IPS-18a (cell line): ENCODE data around the gene PALLD.

Experiments used
- H3K27ac ChIP-seq: one replicate; pipeline ENCODE4 v1.5.1; 2013; ENCODE audit warnings: low read length
- H3K27me3 ChIP-seq: one replicate; pipeline ENCODE4 v1.6.1; 2013; ENCODE audit warnings: mild to moderate bottlenecking, low read length; ENCODE audit not compliant: control insufficient read depth, insufficient read depth
- H3K36me3 ChIP-seq: one replicate; pipeline ENCODE4 v1.6.1; 2013; ENCODE audit warnings: low read depth, low read length; ENCODE audit not compliant: control insufficient read depth
- H3K4me1 ChIP-seq: one replicate; pipeline ENCODE4 v1.6.1; 2013; ENCODE audit warnings: low read depth, low read length; ENCODE audit not compliant: control insufficient read depth
- H3K4me3 ChIP-seq: one replicate; pipeline ENCODE4 v1.5.1; 2013; ENCODE audit warnings: low read length
- H3K9ac ChIP-seq: one replicate; pipeline ENCODE4 v1.6.1; 2013; ENCODE audit warnings: mild to moderate bottlenecking, low read length, moderate library complexity
- H3K9me3 ChIP-seq: one replicate; pipeline ENCODE4 v1.6.1; 2013; ENCODE audit warnings: low read depth, low read length; ENCODE audit not compliant: control insufficient read depth

Gene PALLD

DNA sequence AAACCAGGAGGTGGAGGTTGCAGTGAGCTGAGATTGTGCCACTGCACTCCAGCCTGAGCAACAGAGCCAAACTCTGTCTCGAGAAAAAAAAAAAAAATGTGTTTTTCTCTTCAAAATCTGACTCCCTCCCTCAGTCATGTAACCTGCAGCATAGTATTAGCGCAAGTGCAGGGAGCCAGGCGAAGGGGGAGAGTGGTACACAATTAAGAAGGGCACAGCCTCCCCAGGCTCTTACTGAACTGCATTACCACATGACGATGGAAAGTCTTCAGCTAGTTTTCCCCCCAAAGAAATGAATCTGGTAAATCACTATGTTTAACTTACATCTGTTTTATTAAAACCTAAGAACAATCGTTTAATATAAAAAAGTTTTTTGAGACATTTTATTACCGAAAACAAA is 32.4 kb downstream of the PALLD start:
- Histone ChIP-seq H3K36me3 (no peaks in the 10 kb centered on the region), H3K9me3 (no peaks in the 10 kb centered on the region), H3K4me3 (no peak overlapping the region), H3K27ac (no peak overlapping the region), H3K9ac (no peak overlapping the region), H3K27me3 (no peaks in the 10 kb centered on the region), H3K4me1 (no peaks in the 10 kb centered on the region)

DNA sequence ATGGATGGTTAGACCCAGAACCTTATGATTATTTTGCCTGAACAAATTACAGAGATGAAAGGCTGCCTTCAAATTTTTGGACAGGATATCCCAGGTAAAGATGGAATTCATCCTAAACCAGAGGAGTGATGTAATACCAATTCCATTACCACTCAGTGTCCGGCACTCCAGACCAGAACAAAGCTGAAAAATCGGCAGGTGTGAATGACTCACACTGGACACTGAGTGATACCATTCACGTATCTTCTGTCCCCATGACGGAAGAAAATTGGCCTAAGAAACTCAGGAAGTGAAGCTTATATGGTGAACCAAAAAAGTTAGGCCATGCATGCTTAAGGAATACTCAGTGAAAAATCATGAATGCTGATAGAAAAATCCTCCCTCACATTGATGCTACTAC is 34.5 kb downstream of the PALLD start:
- Histone ChIP-seq H3K9me3 (no peaks in the 10 kb centered on the region), H3K4me1 (no peaks in the 10 kb centered on the region), H3K27me3 (no peaks in the 10 kb centered on the region), H3K4me3 (no peak overlapping the region), H3K9ac (no peak overlapping the region), H3K36me3 (no peaks in the 10 kb centered on the region), H3K27ac (no peak overlapping the region)

DNA sequence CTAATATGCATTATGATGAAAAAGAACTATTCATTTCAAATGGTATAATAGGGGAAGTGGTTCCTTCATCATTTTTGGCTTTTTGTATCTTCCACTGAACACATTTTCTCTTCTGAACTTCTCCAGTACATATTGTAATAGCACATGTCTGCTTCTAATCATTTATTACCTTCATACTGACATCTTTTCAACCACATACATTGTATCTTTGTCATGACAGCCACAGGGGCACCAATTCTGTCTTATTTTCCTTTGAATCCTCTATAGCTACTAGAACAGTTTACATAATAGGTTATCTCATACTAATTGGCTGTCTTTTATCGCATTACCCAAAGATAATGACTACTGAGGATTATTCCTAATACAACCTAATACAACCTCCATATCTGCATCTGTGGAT is 37.7 kb downstream of the PALLD start:
- no peak overlapping the region for H3K4me3 ChIP-seq
- no peaks in the 10 kb centered on the region for H3K27me3 ChIP-seq
- no peaks in the 10 kb centered on the region for H3K9me3 ChIP-seq
- H3K4me1 ChIP-seq, result no peaks in the 10 kb centered on the region
- H3K36me3 ChIP-seq, result no peaks in the 10 kb centered on the region
- H3K27ac ChIP-seq, result no peak overlapping the region
- H3K9ac ChIP-seq, result no peak overlapping the region

GRCh38 chr4:168535689-168536088 is 38.8 kb downstream of the PALLD start:
- H3K9me3 ChIP-seq, result no peaks in the 10 kb centered on the region
- H3K36me3 ChIP-seq, result no peaks in the 10 kb centered on the region
- no peak overlapping the region for H3K27ac ChIP-seq
- H3K4me1 ChIP-seq, result no peaks in the 10 kb centered on the region
- no peak overlapping the region for H3K9ac ChIP-seq
- no peaks in the 10 kb centered on the region for H3K27me3 ChIP-seq
- H3K4me3 ChIP-seq, result no peak overlapping the region

DNA sequence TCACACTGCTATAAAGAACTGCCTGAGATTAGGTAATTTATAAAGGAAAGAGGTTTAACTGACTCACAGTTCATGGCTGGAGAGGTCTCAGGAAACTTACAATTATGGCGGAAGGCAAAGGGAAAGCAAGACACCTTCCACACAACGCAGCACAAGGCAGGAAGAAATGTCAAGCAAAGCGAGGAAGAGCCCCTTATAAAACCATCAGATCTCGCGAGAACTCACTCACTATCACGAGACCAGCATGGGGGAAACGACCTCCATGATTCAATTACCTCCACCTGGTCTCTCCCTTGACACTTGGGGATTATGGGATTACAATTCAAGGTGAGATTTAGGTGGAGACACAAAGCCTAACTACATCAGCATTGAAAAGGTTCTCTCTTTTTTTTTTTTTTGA is 39.6 kb downstream of the PALLD start:
- H3K4me1 ChIP-seq, result no peaks in the 10 kb centered on the region
- no peaks in the 10 kb centered on the region for H3K36me3 ChIP-seq
- no peaks in the 10 kb centered on the region for H3K9me3 ChIP-seq
- no peaks in the 10 kb centered on the region for H3K27me3 ChIP-seq
- no peak overlapping the region for H3K9ac ChIP-seq
- H3K4me3 ChIP-seq, result no peak overlapping the region
- H3K27ac ChIP-seq, result no peak overlapping the region

- H3K27ac ChIP-seq, result no peak overlapping the region
- H3K9ac ChIP-seq, result no peak overlapping the region
- H3K4me3 ChIP-seq, result no peak overlapping the region
- H3K4me1 ChIP-seq, result no peaks in the 10 kb centered on the region
- H3K9me3 ChIP-seq, result no peaks in the 10 kb centered on the region
- no peaks in the 10 kb centered on the region for H3K36me3 ChIP-seq
- H3K27me3 ChIP-seq, result no peaks in the 10 kb centered on the region
Observed at GRCh38 chr4:168537086-168537485, 40.2 kb downstream of the PALLD start.

GRCh38 chr4:168537571-168537970 is 40.7 kb downstream of the PALLD start:
- no peaks in the 10 kb centered on the region for H3K27me3 ChIP-seq
- no peak overlapping the region for H3K27ac ChIP-seq
- no peak overlapping the region for H3K9ac ChIP-seq
- H3K4me3 ChIP-seq, result no peak overlapping the region
- H3K36me3 ChIP-seq, result no peaks in the 10 kb centered on the region
- H3K4me1 ChIP-seq, result no peaks in the 10 kb centered on the region
- no peaks in the 10 kb centered on the region for H3K9me3 ChIP-seq

DNA sequence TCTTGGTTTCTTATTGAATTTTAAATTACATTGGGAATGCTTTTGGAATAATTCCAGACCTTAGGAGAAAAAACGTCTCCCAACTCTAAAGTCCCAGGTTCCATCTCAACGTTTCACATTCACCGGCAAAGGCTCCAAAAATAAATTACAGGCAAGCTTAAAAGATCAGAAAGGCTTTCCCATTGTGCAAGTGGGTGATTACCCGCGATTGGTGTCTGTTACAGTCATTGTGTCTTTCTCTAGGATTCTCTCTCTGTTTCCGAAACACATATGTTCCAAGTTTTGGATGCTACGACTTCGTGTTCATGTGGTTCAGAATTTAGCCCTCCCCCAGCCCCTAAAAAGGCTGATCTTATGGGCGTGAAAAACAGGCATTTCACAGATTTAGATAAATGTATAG is 41.8 kb downstream of the PALLD start:
- Histone ChIP-seq H3K4me3 (no peak overlapping the region), H3K9me3 (no peaks in the 10 kb centered on the region), H3K36me3 (no peaks in the 10 kb centered on the region), H3K9ac (no peak overlapping the region), H3K27me3 (no peaks in the 10 kb centered on the region), H3K4me1 (no peaks in the 10 kb centered on the region), H3K27ac (no peak overlapping the region)

DNA sequence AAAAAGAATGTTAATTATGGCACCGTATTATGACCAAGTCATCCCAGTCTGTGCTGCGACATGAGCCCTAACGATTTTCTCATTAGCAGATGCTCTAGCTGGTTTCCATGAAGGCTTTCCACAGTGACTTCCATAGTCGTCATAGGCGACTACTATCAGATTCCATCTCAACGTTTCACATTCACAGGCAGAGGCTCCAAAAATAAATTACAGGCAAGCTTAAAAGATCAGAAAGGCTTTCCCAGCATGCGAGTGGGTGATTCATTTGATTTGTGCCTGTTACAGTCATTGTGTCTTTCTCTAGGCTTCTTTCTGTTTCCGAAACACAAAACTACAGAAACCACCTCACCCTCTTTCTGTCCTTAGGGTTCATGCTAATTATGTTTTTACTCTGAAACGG is 43.2 kb downstream of the PALLD start:
- Histone ChIP-seq H3K4me3 (no peak overlapping the region), H3K36me3 (no peaks in the 10 kb centered on the region), H3K27me3 (no peaks in the 10 kb centered on the region), H3K9ac (no peak overlapping the region), H3K9me3 (no peaks in the 10 kb centered on the region), H3K27ac (no peak overlapping the region), H3K4me1 (no peaks in the 10 kb centered on the region)

GRCh38 chr4:168540503-168541265 is 43.8 kb downstream of the PALLD start:
- H3K36me3 ChIP-seq, result no peaks in the 10 kb centered on the region
- no peak overlapping the region for H3K9ac ChIP-seq
- no peaks in the 10 kb centered on the region for H3K4me1 ChIP-seq
- H3K9me3 ChIP-seq, result no peaks in the 10 kb centered on the region
- no peak overlapping the region for H3K27ac ChIP-seq
- H3K27me3 ChIP-seq, result no peaks in the 10 kb centered on the region
- no peak overlapping the region for H3K4me3 ChIP-seq

GRCh38 chr4:168541266-168541953 is 44.6 kb downstream of the PALLD start:
- Histone ChIP-seq H3K27me3 (no peaks in the 10 kb centered on the region), H3K36me3 (no peaks in the 10 kb centered on the region), H3K4me1 (no peaks in the 10 kb centered on the region), H3K9me3 (no peaks in the 10 kb centered on the region), H3K4me3 (no peak overlapping the region), H3K27ac (no peak overlapping the region), H3K9ac (no peak overlapping the region)

GRCh38 chr4:168549143-168549542 is 52.3 kb downstream of the PALLD start:
- Histone ChIP-seq H3K9me3 (no peaks in the 10 kb centered on the region), H3K4me3 (no peak overlapping the region), H3K36me3 (no peaks in the 10 kb centered on the region), H3K9ac (no peak overlapping the region), H3K4me1 (peaks cover 9% of the 10 kb centered on the region), H3K27ac (no peak overlapping the region), H3K27me3 (no peaks in the 10 kb centered on the region)
